ENCODE measurements around the gene DMWD. TPM values are rescaled to one million over a fixed set of nuclear protein-coding genes. Genes with fewer than 3 reads are reported as not detected.
"Not testable (repeated sequence)": the region's sequence is repeated elsewhere in the genome, so short reads cannot be mapped to it uniquely, and the experiment has no call there.

The DMWD gene
- total and polyA plus RNA-seq, 2 of the 13 experiments (the other 11 are each of a cell fraction or from before 2014, with no cell fraction given) = 10.3 to 14.9 TPM

- intact Hi-C loops (cut with micrococcal nuclease; ENCODE audit: unreplicated experiment) = loop anchor here (1.0 kb wide), 1 partner anchor 29 kb away; no protein-coding TSS in a partner anchor
- ATAC-seq = peak; percentile 13; the same call in 1 of the 3 replicates
- H3K79me2 ChIP-seq (ENCODE audit: insufficient read depth, low read length); H3K36me3 ChIP-seq (replicated peaks in 1 of 2; ENCODE audit: control insufficient read depth in 1 of 2, insufficient read depth in 2 of 2, low read length in 2 of 2); DNase-seq (ENCODE audit: low spot score); in situ Hi-C loops (cut with HindIII; ENCODE audit: extremely low pct_ligation_motif_present, low pct_unique_long_range_greater_than_20kb); H3K9ac ChIP-seq (ENCODE audit: insufficient read depth, low read depth, low read length); H3K27ac ChIP-seq (ENCODE audit: extremely low read length, insufficient read depth, low read length); H4K20me1 ChIP-seq (ENCODE audit: insufficient read depth, low read length); H3K9me3 ChIP-seq (ENCODE audit: low read length); H3K4me3 ChIP-seq (replicated peaks in 1 of 3; ENCODE audit: insufficient read depth in 1 of 3, low read depth in 2 of 3, low read length in 3 of 3); BruUV-seq (replicated peaks); FAIRE-seq; H2AFZ ChIP-seq (ENCODE audit: low read length): not testable (repeated sequence)
- 53% methylated on average over 5 of the region's 5 CpGs for WGBS (ENCODE audit: low lambda C conversion rate)
- H3K4me2 ChIP-seq (ENCODE audit: low read depth, low read length) = peak overlapping the region; percentile 59; the same call in 1 of the 2 replicates
- CTCF ChIA-PET (ENCODE audit: low intra/inter-chr PET ratio, low total read pairs) = interaction anchor here (1.5 kb wide), 1 partner anchor 29 kb away, joined by 17 read pairs; the partner anchor contains the start of gene SIX5
- TF ChIP-seq ZNF263 (CRISPR knock-in tag; IDR thresholded peaks at IDR 0.05) = 0 out of 2 replicates have a peak, but pooled peaks have one; percentile 1
- peaks cover 26% of the 10 kb centered on the region for H3K4me1 ChIP-seq (ENCODE audit: insufficient read depth, low read length)
- peaks cover 1 to 19% of the 10 kb centered on the region in 2 experiments; a peak in 2 of 5 replicates for H3K27me3 ChIP-seq (ENCODE audit: control insufficient read depth in 1 of 2, insufficient read depth in 2 of 2, low read length in 2 of 2)
- POLR2A ChIA-PET = interaction anchor here (0.9 to 1.3 kb wide), 6 partner anchors 25 to 103 kb away, joined by 3 to 15 read pairs (median 4); partner anchors contain the start of genes MYPOP, SIX5 and SYMPK
Observed at GRCh38 chr19:45799541-45799940, 6.9 kb upstream of the DMWD start.

- Histone ChIP-seq H3K9me3 (ENCODE audit: low read length) (no peaks in the 10 kb centered on the region), H3K36me3 (replicated peaks in 1 of 2; ENCODE audit: control insufficient read depth in 1 of 2, insufficient read depth in 2 of 2, low read length in 2 of 2) (no peaks in the 10 kb centered on the region), H3K9ac (ENCODE audit: insufficient read depth, low read depth, low read length) (no peak overlapping the region), H3K4me3 (replicated peaks in 1 of 3; ENCODE audit: insufficient read depth in 1 of 3, low read depth in 2 of 3, low read length in 3 of 3) (0 out of 6 replicates have a peak overlapping the region, but pooled peaks of 1 of the 3 experiments have one; percentile 33), H3K27me3 (ENCODE audit: control insufficient read depth in 1 of 2, insufficient read depth in 2 of 2, low read length in 2 of 2) (peaks cover 1 to 19% of the 10 kb centered on the region in 2 experiments; a peak in 2 of 5 replicates), H3K4me2 (ENCODE audit: low read depth, low read length) (peak overlapping the region; percentile 59), H3K27ac (ENCODE audit: extremely low read length, insufficient read depth, low read length) (no peak overlapping the region), H3K4me1 (ENCODE audit: insufficient read depth, low read length) (peaks cover 26% of the 10 kb centered on the region), H4K20me1 (ENCODE audit: insufficient read depth, low read length) (no peaks in the 10 kb centered on the region), H2AFZ (ENCODE audit: low read length) (no peak overlapping the region), H3K79me2 (ENCODE audit: insufficient read depth, low read length) (no peaks in the 10 kb centered on the region)
- FAIRE-seq (peak; percentile 70), DNase-seq (ENCODE audit: low spot score) (peak; percentile 31), ATAC-seq (peak; percentile 77)
- ChIA-PET CTCF (ENCODE audit: low intra/inter-chr PET ratio, low total read pairs) (interaction anchor here (1.5 kb wide), 1 partner anchor 29 kb away, joined by 17 read pairs; the partner anchor contains the start of gene SIX5), POLR2A (interaction anchor here (0.9 to 1.3 kb wide), 6 partner anchors 24 to 104 kb away, joined by 3 to 15 read pairs (median 4); partner anchors contain the start of genes MYPOP, SIX5 and SYMPK)
- intact Hi-C loops (cut with micrococcal nuclease; ENCODE audit: unreplicated experiment) (loop anchor here (1.0 kb wide), 1 partner anchor 29 kb away; no protein-coding TSS in a partner anchor), in situ Hi-C loops (cut with HindIII; ENCODE audit: extremely low pct_ligation_motif_present, low pct_unique_long_range_greater_than_20kb) (no loop called here)
- BruUV-seq (replicated peaks) = no TSS peak
- 4% methylated on average over 9 of the region's 10 CpGs for WGBS (ENCODE audit: low lambda C conversion rate)
- TF ChIP-seq ZNF562 (CRISPR knock-in tag; IDR thresholded peaks at IDR 0.05; ENCODE audit: borderline replicate concordance) (no peak), RAD21 (CRISPR knock-in tag; IDR thresholded peaks at IDR 0.05) (peak; percentile 47), CC2D1A (CRISPR knock-in tag; IDR thresholded peaks at IDR 0.05) (no peak), ZNF549 (CRISPR knock-in tag; IDR thresholded peaks at IDR 0.05) (no peak), DNMT3B (CRISPR knock-in tag; conservative IDR thresholded peaks at IDR 0.05) (no peak)
- TF ChIP-seq, protein P1, sequence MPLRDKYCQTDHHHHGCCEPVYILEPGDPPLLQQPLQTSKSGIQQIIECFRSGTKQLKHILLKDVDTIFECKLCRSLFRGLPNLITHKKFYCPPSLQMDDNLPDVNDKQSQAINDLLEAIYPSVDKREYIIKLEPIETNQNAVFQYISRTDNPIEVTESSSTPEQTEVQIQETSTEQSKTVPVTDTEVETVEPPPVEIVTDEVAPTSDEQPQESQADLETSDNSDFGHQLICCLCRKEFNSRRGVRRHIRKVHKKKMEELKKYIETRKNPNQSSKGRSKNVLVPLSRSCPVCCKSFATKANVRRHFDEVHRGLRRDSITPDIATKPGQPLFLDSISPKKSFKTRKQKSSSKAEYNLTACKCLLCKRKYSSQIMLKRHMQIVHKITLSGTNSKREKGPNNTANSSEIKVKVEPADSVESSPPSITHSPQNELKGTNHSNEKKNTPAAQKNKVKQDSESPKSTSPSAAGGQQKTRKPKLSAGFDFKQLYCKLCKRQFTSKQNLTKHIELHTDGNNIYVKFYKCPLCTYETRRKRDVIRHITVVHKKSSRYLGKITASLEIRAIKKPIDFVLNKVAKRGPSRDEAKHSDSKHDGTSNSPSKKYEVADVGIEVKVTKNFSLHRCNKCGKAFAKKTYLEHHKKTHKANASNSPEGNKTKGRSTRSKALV (CRISPR knock-in tag; IDR thresholded peaks at IDR 0.05) = no peak
- TF ChIP-seq, protein P2, sequence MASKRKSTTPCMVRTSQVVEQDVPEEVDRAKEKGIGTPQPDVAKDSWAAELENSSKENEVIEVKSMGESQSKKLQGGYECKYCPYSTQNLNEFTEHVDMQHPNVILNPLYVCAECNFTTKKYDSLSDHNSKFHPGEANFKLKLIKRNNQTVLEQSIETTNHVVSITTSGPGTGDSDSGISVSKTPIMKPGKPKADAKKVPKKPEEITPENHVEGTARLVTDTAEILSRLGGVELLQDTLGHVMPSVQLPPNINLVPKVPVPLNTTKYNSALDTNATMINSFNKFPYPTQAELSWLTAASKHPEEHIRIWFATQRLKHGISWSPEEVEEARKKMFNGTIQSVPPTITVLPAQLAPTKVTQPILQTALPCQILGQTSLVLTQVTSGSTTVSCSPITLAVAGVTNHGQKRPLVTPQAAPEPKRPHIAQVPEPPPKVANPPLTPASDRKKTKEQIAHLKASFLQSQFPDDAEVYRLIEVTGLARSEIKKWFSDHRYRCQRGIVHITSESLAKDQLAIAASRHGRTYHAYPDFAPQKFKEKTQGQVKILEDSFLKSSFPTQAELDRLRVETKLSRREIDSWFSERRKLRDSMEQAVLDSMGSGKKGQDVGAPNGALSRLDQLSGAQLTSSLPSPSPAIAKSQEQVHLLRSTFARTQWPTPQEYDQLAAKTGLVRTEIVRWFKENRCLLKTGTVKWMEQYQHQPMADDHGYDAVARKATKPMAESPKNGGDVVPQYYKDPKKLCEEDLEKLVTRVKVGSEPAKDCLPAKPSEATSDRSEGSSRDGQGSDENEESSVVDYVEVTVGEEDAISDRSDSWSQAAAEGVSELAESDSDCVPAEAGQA (IDR thresholded peaks at IDR 0.05; ENCODE audit: low read depth) = no peak
- TF ChIP-seq, protein P2 (CRISPR knock-in tag; IDR thresholded peaks at IDR 0.05; ENCODE audit: borderline replicate concordance) = no peak
Observed at GRCh38 chr19:45798995-45799517, 6.4 kb upstream of the DMWD start.
